ENCODE results near the gene KCNK7.

Gene KCNK7

GRCh38 chr11:65554057-65554818 is 41.4 kb downstream of the KCNK7 start:
- no peak for DNase-seq

- DNase-seq: peak; percentile 67
These were observed 42.1 kb downstream of the KCNK7 start for GRCh38 chr11:65553301-65554001.

GRCh38 chr11:65552388-65552951 is 43.1 kb downstream of the KCNK7 start:
- DNase-seq: no peak

- peak; percentile 22 for DNase-seq
These were observed 43.8 kb downstream of the KCNK7 start for GRCh38 chr11:65551572-65552387.

DNA sequence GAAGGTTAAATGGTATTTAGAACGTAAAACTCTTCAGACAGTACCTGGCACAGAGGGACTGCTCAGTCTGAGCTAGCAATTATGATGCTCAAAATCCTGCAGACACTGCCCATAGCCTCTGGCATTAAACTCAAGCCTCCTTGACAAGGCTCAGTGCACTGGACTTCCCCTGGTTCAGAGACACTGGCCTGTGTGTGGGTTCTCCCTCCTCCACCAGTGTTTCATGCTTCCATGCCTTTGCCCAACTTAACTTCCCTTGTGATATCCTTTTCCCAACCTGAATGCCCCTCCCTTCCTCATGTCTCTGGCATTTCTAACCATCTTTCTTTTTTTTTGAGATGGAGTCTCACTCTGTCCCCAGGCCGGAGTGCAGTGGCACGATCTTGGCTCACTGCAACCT is 46.5 kb downstream of the KCNK7 start:
- DNase-seq: no peak

DNA sequence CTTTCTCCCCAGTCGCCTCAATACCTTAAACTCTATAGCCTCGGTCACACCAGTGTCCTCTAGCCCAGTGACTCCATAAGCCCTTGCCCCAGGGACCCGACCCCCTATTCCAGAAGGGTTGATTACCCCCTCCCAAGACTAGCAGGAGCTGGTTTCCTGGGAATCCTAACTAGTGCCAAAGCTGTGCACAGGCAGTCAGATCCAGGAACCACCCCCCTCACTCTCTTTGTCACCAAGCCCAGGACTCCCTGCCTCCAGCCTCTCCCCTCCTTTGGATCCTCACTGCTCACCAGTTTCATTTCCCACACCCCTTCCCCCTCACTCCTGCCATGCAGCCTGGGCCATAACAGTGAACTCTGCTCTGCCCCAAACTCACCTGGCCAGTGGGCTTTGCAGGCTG is 47.2 kb downstream of the KCNK7 start:
- DNase-seq: no peak

GRCh38 chr11:65547446-65548125 is 48.0 kb downstream of the KCNK7 start:
- no peak for DNase-seq

DNA sequence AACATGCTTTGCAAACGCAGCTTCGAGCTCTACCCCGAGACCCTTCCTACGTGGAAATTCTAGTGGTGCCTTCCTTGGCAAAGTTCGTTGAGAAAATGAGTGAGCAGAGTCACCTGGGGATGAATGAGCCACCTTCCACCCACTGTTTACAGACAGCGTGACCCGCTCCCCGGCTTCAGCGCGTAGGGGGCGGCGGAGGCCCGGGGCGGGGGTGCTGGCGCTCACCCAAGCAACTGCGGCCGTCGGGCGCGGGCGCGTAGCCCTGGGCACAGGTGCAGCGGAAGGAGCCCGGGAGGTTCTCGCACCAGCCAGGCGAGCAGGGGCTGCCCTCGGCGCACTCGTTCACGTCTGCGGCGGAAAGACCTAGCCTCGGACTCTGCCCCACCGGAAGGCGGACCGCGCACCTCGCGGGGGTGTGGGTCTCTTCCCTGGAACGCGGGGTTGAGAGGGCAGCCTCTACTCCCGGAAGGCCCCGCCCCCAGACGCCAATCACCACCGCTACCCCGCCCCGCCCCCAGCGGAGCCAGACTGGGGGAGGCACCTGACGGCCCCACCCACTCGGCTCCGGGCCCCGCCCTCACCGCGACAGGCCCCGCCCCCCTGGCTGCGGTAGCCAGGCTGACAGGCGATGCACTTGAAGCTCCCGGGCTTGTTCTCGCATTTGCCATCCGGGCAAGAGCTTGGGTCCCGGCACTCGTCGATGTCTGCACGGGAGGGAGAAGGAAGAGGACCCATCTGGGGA is 49.2 kb downstream of the KCNK7 start:
- DNase-seq: peak; percentile 98

DNA sequence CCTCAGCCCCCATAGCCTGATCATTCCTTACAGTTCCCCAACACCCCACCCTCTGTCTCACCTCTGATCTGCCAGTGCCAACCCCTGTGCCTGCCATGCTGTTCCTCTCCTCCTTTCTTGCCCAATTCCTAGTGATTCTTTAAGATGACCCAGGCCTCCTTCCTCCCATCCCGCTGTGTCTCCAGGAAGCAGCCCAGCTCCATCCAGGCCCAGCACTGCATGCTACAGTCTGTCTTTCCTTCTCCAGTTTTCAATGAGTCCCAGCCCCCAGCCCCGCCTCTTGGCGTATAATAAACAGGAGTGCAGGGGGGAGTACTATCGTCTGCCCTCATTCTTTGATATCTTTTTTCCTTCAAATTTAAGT is 49.8 kb downstream of the KCNK7 start:
- no peak for DNase-seq

Measured in effector CD8-positive, alpha-beta T cell (primary cell).